A375 (cell line): ENCODE results near the gene BCKDK. TPM values are rescaled to one million over a fixed set of nuclear protein-coding genes. Genes with fewer than 3 reads are reported as not detected.

Experiments
- total RNA-seq: library from RNA; depleted of rRNA; stranded (reverse); fragments of >200 nt; shearing (Covaris generic); gene quantifications from 2 replicates; pipeline ENCODE4 v1.2.3, GENCODE V29; 2014; rRNA removed

Gene BCKDK
- total RNA-seq: 39.1 and 49.7 TPM in 2 replicates

DNA sequence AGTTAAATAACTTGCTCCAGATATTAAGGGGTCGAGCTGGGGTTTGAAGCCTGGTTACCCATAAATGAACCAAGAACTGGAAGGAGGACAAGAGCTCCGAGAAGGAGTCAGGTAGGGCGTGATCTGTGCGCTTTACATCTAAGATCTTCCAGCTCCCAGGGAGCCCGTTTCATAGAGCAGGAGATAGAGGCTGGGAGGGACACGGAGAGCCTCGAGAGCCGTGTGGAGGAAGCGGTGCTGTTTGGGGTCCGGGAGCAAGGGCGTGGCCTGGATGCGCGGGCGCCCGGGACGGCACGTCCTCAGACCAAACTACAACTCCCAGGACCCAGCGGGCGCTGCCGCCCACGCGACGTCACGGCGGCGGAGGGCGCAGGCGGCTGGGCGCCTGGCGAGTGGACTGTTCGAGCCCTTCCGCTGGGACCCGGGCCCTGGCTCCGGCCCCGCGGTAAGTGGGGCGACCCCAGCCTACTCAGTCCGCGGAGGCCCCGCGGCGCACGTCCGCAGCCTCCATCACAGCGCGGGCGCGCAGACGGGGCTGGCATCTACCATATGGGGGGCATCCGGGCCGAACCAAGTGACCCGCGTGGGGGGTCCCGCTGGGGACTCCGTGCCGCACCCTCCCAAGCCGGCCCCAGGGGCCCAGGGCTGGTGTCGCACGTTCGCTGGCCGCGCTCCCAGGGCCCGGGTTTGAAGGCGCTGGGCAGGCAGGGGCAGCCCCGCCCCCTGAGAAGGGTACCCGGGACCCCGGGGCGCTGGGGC, at the start of gene BCKDK:
Gene BCKDK (plus strand): TSS at position 352 of the 759 bp plus-strand sequence. CDS start 838 bp downstream, outside the sequence.

DNA sequence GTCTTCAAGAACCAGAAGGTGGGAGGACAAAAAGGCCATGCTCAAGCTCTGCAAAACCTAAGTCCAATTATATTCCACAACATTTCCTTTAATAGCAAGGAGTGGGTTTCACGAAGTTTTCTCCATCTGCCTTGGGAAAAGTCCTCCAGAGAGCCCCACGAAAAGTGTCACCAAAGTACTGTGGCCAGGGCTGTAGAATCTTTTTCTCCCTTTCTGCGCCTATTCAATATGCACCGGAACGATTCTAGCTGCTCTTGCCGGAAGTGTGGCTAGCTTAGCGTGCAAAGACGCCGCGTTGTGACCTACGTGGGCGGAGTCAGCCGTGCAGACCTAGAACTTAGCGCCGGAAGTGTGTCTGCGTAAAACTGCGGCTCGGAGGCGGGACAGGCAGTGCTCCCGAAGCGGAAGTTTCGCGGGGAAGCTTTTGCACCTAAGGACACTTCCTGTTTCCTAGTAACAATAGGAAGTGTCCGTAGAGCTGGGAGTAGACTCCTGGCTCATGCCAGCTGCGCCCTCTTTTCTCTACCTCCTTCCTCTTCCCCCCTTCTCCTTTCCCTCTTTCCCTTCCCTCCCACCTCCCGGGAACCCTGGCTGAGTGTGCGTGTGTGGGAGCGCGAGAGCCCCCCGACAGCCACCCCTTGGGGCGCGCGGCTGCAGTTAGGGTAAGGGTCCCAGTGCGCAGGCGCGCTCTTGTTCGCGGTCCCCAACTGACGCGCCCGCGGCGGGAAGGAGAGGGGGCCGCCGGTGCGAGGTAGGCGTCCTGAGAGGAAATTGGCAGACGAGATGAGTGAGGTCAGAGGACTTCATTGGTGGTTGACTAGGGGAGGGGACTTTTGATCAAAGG, 34.0 kb upstream of the BCKDK start, which contains the start of the genes ZNF646 and ZNF668:
Gene ZNF646 (plus strand): TSS at position 453 of the 844 bp plus-strand sequence. CDS start 1,903 bp downstream, outside the sequence.
Gene ZNF668 (minus strand): TSS at position 271 of the 844 bp plus-strand sequence. CDS start 9,781 bp downstream, outside the sequence.

DNA sequence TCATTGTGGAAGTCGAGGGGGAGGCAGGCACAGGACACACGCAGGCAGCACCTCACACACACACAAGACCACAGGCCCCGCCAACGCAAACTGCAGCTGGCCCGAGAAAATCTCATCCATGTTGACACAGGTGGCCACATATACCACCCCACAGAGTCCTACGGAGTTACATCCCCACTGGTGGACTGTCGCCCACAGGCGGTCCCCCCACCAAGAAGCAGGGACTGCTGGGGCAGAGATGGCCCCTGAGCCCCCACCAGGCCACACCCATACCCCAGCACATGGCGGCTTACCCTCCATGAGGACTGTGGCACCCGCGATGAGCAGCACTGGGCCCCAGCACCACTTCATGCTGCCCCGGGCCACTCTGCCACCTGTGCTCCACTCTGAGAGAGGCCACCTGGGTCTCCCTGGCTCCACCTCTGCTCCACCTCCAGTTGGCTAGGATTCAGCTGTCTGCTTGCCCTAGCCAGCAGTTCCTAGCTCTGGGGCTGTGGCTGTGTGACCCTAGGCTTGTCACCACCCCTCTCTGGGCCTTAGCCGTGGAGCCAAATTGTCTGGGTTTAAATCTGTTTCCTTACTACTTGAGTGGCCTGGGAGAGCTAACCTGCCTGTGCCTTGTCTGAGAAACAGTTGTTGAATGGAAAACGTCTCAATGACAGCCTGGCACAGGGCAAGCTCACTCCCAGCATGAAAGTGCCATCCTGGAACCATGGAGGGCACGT, 19.6 kb upstream of the BCKDK start, which contains the start of gene PRSS53:
Gene PRSS53 (minus strand): TSS at position 485 of the 725 bp plus-strand sequence. CDS start 134 bp downstream, at position 351.

DNA sequence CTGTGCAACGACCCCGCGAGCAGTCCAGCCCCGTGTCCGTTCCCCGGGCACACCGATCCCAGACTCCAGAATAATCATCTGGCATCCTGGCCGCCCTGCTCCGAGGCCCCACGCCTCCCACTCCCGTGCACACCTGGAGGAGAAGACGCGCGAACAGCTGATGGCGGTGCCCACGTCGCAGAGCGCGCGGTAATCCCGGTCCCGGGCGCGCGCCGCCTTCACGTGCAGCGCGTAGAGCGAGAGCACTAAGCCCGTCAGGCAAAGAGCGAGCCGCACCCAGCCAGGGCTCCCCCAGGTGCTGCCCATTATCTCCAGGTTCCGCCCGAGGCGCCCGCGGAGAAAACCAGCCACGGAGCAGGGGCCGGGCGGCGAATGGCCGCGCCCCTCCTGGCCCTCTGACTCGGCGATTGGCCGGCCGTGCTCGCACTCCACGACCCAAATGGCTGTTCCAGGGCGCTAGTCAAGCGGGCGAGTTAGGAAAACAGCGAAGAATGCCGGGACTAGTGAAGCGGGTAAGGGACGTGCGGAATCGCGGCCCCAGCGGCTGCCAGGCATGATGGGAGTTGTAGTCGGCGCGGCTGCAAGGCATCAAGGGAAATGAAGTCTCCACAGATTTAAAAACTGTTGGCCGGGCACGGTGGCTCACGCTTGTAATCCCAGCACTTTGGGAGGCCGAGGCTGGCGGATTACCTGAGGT, 13.6 kb upstream of the BCKDK start, which contains the start of gene VKORC1:
Gene VKORC1 (minus strand): TSS at position 374 of the 697 bp plus-strand sequence. CDS start 68 bp downstream, at position 306.

DNA sequence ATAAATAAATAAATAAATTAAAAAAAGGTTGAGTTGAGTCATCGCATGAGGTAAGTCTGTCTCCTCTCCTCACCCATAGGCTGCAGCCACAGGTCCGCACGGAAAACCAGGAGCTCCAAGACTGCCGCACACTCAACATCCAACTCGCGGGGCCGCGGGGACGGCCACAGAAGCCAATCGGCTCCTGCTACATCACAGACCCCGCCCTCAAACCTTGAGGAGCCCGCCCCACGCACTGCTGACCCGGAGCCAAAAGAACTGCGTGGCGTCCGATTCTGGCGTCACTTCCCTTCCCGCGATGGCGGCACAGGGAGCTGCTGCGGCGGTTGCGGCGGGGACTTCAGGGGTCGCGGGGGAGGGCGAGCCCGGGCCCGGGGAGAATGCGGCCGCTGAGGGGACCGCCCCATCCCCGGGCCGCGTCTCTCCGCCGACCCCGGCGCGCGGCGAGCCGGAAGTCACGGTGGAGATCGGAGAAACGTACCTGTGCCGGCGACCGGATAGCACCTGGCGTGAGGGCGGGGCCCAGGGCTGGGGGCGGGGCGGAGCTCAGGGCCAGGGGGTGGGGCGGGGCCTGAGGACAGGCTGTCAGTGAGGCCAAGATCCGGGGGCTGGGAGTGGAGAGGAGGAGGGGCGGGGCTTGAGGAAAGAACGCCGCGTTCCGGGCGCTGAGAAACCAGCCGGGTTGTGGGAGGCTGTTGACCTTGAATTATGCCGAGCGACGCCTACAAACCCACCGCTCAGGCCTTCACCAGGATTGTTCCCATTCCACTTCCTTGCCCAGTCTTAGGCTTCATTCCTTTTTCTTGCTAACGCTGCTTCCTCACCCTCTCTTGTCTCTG, 9.4 kb downstream of the BCKDK start, which contains the start of gene KAT8:
Gene KAT8 (plus strand): TSS at position 281 of the 839 bp plus-strand sequence. CDS start 18 bp downstream, at position 299.

GRCh38 chr16:31135535-31136286, 27.5 kb downstream of the BCKDK start, which contains the start of gene PRSS8:
TSS of gene PRSS8 (minus strand) at chr16:31135727. CDS start at chr16:31135498, 229 bp downstream.

DNA sequence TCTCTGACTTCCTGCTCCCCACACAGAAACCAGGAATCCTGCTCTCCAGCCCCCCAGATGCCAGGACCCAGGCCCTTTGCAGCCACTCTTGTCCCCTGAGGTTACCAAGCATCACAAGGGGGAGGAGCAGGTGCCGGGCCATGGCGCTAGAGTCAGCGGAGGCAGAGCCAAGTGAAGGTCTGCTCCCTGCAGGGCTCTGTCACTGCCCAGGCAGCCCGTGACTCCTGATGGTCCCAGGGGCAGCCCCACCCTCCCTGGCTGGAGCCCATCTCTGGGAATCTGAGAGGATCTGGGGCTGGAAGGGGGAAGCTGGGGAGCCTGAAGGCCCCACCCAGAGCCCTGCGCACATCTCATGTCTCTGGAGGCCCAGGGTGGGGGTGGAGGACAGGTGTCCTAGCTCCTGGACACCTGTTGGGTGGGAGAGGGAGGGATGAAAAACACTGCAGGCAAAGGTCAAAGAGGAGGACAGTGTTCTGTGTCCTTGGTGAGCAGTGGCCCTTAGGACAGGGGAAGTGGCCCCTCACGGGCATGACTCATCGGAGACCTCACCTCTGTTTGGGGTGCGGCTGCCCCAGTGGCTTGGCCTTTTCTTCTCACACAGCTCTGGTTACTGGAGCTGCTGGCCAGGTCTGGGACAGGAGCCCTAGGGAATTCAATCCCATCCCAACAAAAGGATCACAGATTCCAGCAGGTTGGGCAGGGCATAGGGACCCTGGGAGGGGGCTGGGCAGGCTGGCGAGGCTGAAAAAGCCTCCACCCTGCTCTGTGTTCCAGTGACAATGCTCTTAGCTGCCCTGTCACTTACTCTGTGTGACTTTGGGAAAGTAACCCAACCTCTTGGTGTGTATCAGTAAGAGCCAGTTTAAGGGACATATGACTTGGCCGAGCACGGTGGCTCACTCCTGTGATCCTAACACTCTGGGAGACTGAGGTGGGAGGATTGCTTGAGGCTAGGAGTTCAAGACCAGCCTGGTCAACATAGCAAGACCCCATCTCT, 42.0 kb downstream of the BCKDK start, which contains the start of gene PRSS36:
Gene PRSS36 (minus strand): TSS at position 173 of the 997 bp plus-strand sequence. CDS start 31 bp downstream, at position 142.

Other genes with a start within 250 kb of the BCKDK start
- gene BCL7C, start 214.3 kb upstream of the BCKDK start, total RNA-seq: 57.4 and 71.4 TPM in 2 replicates
- gene CTF1, start 211.8 kb upstream of the BCKDK start, total RNA-seq: not detected in 2 replicates
- gene FBXL19, start 184.8 kb upstream of the BCKDK start, total RNA-seq: 32.0 and 35.8 TPM in 2 replicates
- 19.8 and 21.6 TPM in 2 replicates for gene ORAI3, start 159.3 kb upstream of the BCKDK start, total RNA-seq
- gene SETD1A, start 150.6 kb upstream of the BCKDK start, total RNA-seq: 9.8 and 12.9 TPM in 2 replicates
- gene HSD3B7, start 123.2 kb upstream of the BCKDK start, total RNA-seq: 2.2 and 2.4 TPM in 2 replicates
- gene STX1B, start 97.7 kb upstream of the BCKDK start, total RNA-seq: 0.98 TPM in 1 of 2 replicates, not detected in the other
- gene STX4, start 74.8 kb upstream of the BCKDK start, total RNA-seq: 23.6 and 25.5 TPM in 2 replicates
- gene ZNF668, start 34.1 kb upstream of the BCKDK start, total RNA-seq: 18.1 and 22.6 TPM in 2 replicates
- gene ZNF646, start 34.0 kb upstream of the BCKDK start, total RNA-seq: 18.1 and 18.4 TPM in 2 replicates
- gene PRSS53, start 19.4 kb upstream of the BCKDK start, total RNA-seq: 3.6 and 6.6 TPM in 2 replicates
- gene VKORC1, start 13.6 kb upstream of the BCKDK start, total RNA-seq: 141 and 193 TPM in 2 replicates
- gene KAT8, start 9.3 kb downstream of the BCKDK start, total RNA-seq: 40.7 and 59.5 TPM in 2 replicates
- gene PRSS8, start 27.3 kb downstream of the BCKDK start, total RNA-seq: not detected in 2 replicates
- gene PRSS36, start 41.7 kb downstream of the BCKDK start, total RNA-seq: 0.98 TPM in 1 of 2 replicates, not detected in the other
- gene FUS, start 71.8 kb downstream of the BCKDK start, total RNA-seq: 62.7 and 76.7 TPM in 2 replicates
- not detected in 2 replicates for gene PYCARD, start 94.4 kb downstream of the BCKDK start, total RNA-seq
- not detected in 2 replicates for gene TRIM72, start 105.7 kb downstream of the BCKDK start, total RNA-seq
- gene PYDC1, start 108.7 kb downstream of the BCKDK start, total RNA-seq: not detected in 2 replicates
- gene ITGAM, start 151.6 kb downstream of the BCKDK start, total RNA-seq: 0.37 TPM in 1 of 2 replicates, not detected in the other
- gene ITGAX, start 246.8 kb downstream of the BCKDK start, total RNA-seq: 2.4 and 3.4 TPM in 2 replicates